Measurements from ENCODE around the gene PODXL.

DNA sequence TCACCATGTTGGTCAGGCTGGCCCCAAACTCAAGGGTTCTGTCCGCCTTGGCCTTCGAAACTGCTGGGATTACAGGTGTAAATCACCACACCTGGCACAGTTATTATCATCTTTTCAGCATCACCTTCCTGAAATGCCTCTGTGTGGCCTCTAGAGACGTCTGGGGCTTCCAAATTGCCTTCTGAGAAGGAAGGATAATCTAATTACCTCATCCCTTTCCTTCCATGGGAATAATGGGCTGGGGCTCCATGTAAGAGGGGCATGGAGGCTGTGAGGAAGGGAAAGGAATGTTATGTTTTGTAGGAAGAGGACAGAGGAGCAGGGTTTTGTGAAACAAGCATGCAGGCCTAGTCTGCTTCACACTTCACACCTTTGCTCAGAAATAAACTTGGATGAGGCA lies 22.2 kb upstream of the PODXL start:
- TF ChIP-seq CTCF (conservative IDR thresholded peaks at IDR 0.05 in 1 of 2, IDR thresholded peaks at IDR 0.05 in 1 of 2; ENCODE audit: extremely low read depth in 1 of 2, insufficient read depth in 1 of 2, low read depth in 1 of 2, low read length in 2 of 2) (no peak), EZH2 (IDR thresholded peaks at IDR 0.05; ENCODE audit: borderline replicate concordance, low read length) (no peak)

Data from mammary epithelial cell (primary cell).